Stimulated activated CD8-positive, alpha-beta memory T cell treated with anti-CD3 and anti-CD28 coated beads, Interleukin-15, amount 100 ng/mL, for 48 hours (primary cell): Measurements from ENCODE around the gene FGL2.
"Not testable (repeated sequence)": the region's sequence is repeated elsewhere in the genome, so short reads cannot be mapped to it uniquely, and the experiment has no call there.

ENCODE experiments used
- DNase-seq, 2 donors: peaks; one replicate each; pipeline ENCODE4 v3.0.0-alpha.2; 2020; ENCODE audit warnings: low read depth in 2 of 2

FGL2 gene

DNA sequence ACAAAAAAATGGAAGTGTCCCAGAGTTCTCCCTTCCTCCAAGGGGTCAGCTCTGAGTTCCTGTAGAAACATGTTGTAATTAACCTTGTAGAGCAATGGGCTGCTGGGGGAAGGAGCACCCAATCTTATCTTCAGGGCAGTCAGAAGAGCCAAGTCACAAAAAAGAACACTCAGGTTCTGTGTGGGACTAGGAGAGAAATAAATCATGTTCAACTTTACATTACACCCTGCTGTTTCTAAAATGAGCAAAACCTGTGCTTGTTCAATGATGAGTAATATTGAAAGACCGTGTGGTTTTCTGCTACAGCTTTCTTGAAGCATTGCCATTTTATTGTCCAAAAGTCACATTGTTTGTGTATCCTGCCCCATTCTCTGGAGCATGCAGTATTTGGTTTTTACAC is 42.6 kb downstream of the FGL2 start:
- DNase-seq: not testable (repeated sequence)

GRCh38 chr7:77155601-77156377 is 43.8 kb downstream of the FGL2 start:
- DNase-seq: not testable (repeated sequence)

- not testable (repeated sequence) for DNase-seq
Observed at GRCh38 chr7:77154917-77155464, 44.6 kb downstream of the FGL2 start.

- not testable (repeated sequence) for DNase-seq
Observed at GRCh38 chr7:77152232-77152631, 47.4 kb downstream of the FGL2 start.
